GM12892 (cell line): ENCODE measurements around the gene KREMEN1.

Experiments used
- POLR2AphosphoS5 ChIP-seq: IDR thresholded peaks from 2 replicates; pipeline ENCODE4 v1.6.1; 2011; ENCODE audit warnings: low read depth, low read length, control low read depth
- TAF1 ChIP-seq: IDR thresholded peaks from 2 replicates; pipeline ENCODE4 v1.6.1; 2011; ENCODE audit warnings: low read depth, mild to moderate bottlenecking, control low read depth, low read length, borderline replicate concordance

- TF ChIP-seq POLR2AphosphoS5, result no peak
- no peak for TF ChIP-seq TAF1
Observed at GRCh38 chr22:29154364-29155048, 81.7 kb downstream of the KREMEN1 start.
